Activated naive CD8-positive, alpha-beta T cell treated with anti-CD3 and anti-CD28 coated beads, Interleukin-2, amount 50 U/mL, for 24 hours (primary cell): ENCODE measurements around the gene CHIC1.
"Not testable (repeated sequence)": the region's sequence is repeated elsewhere in the genome, so short reads cannot be mapped to it uniquely, and the experiment has no call there.

ENCODE experiments used
- ATAC-seq: fragments of 150-1000 bp; cut with Tn5 transposase; one replicate; pipeline ENCODE4 v1.10.0; 2021
- DNase-seq: peaks from one replicate; pipeline ENCODE4 v3.0.0; 2021
- H3K27ac Mint-ChIP-seq: one replicate; pipeline ENCODE4 v1.8.0; 2021; ENCODE audit warnings: mild to moderate bottlenecking, mixed read lengths
- H3K27me3 Mint-ChIP-seq: one replicate; pipeline ENCODE4 v1.8.0; 2021; ENCODE audit warnings: mixed read lengths
- H3K36me3 Mint-ChIP-seq: one replicate; pipeline ENCODE4 v1.8.0; 2021; ENCODE audit warnings: low read depth, mixed read lengths
- H3K4me1 Mint-ChIP-seq: one replicate; pipeline ENCODE4 v1.8.0; 2021; ENCODE audit warnings: mixed read lengths
- H3K4me3 Mint-ChIP-seq: one replicate; pipeline ENCODE4 v1.8.0; 2021; ENCODE audit warnings: mild to moderate bottlenecking, moderate library complexity, mixed read lengths
- H3K9me3 Mint-ChIP-seq: one replicate; pipeline ENCODE4 v1.8.0; 2021; ENCODE audit warnings: mixed read lengths

Gene CHIC1

DNA sequence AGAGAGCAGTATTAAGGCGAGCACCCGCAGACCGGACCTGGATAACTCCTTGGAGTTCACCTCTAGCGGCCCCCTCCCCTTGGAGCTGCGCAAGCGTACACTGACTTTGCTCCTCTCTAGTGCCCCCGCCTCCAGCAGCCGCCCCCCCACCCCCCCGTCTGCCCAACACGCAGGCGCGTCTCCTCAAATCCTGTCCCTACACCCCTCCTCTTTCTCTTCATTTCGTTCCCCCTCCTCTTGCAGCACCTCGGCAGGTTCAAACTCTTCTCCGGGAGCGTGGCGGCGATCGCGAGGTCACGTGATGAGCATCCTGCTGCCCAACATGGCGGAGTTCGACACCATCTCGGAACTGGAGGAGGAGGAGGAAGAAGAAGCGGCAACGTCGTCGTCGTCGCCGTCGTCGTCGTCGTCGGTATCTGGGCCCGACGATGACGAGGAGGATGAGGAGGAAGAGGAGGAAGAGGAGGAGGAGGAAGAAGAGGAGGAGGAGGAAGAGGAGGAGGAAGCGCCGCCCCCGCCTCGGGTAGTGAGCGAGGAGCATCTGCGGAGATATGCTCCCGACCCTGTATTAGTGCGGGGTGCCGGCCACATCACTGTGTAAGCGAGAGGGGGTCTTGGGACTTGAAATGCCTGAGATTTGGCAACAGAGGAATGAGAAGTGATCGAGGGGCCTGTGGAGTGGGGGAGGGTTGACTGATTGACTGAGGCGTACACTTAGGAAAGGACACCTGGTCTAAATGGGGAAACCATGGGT is at the start of gene CHIC1:
Gene CHIC1, plus strand, starts transcription at position 214 of the 754 bp plus-strand sequence. Its CDS starts 88 bp downstream, at position 302.
- peak within 1 kb of the TSS; percentile 92 for H3K27ac Mint-ChIP-seq
- ATAC-seq, result peak; percentile 71
- H3K4me3 Mint-ChIP-seq, result peak within 1 kb of the TSS; percentile 89
- H3K27me3 Mint-ChIP-seq, result no peaks in the 10 kb centered on the region
- H3K36me3 Mint-ChIP-seq, result peaks cover 1% of the 10 kb centered on the region
- no peaks in the 10 kb centered on the region for H3K9me3 Mint-ChIP-seq
- DNase-seq, result peak; percentile 67
- peaks cover 26% of the 10 kb centered on the region for H3K4me1 Mint-ChIP-seq

DNA sequence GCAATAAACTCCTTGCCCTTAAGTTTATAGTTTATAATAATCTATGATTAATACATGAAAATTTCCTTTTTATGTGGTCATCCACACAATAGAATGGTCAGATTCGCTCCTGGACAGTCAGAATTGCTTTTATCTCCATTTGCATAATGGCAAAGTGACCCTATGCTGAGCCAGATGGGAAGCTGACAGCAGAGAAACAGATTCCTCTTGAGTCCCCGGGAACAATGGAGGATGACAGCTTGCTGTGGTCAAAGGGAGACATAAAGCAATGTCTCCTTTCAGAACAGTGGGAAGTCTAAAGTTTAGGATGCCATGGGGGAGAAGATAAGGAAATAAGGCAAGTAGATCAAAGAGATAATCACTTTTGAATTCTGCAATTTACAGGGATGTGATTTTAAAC is 40.2 kb upstream of the CHIC1 start:
- H3K27ac Mint-ChIP-seq, H3K36me3 Mint-ChIP-seq, H3K4me1 Mint-ChIP-seq, H3K27me3 Mint-ChIP-seq, DNase-seq, H3K4me3 Mint-ChIP-seq, ATAC-seq: not testable (repeated sequence)
- peaks cover 13% of the 10 kb centered on the region for H3K9me3 Mint-ChIP-seq

DNA sequence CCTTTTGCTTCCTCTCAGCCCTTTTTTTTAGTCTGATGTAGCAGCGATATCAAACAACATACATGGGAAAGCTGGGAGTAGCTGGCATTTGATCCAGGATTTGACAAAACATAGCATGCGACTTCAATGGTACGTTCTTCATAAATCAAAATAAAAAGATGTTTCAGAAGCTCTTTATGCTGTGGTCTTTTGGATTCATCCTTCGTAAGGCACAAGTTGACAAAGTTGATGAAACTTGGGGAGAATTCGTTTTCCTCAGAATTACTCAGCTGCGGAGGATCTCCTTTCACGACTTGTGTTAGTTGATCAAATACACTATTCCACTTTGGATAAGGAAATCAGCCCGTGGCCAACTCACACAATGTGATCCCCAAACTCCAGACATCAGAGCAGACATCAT is 38.1 kb upstream of the CHIC1 start:
- H3K4me3 Mint-ChIP-seq, result no peak overlapping the region
- peaks cover 13% of the 10 kb centered on the region for H3K9me3 Mint-ChIP-seq
- no peaks in the 10 kb centered on the region for H3K27me3 Mint-ChIP-seq
- ATAC-seq (no peak), DNase-seq (no peak)
- H3K36me3 Mint-ChIP-seq, result no peaks in the 10 kb centered on the region
- no peak overlapping the region for H3K27ac Mint-ChIP-seq
- no peaks in the 10 kb centered on the region for H3K4me1 Mint-ChIP-seq

DNA sequence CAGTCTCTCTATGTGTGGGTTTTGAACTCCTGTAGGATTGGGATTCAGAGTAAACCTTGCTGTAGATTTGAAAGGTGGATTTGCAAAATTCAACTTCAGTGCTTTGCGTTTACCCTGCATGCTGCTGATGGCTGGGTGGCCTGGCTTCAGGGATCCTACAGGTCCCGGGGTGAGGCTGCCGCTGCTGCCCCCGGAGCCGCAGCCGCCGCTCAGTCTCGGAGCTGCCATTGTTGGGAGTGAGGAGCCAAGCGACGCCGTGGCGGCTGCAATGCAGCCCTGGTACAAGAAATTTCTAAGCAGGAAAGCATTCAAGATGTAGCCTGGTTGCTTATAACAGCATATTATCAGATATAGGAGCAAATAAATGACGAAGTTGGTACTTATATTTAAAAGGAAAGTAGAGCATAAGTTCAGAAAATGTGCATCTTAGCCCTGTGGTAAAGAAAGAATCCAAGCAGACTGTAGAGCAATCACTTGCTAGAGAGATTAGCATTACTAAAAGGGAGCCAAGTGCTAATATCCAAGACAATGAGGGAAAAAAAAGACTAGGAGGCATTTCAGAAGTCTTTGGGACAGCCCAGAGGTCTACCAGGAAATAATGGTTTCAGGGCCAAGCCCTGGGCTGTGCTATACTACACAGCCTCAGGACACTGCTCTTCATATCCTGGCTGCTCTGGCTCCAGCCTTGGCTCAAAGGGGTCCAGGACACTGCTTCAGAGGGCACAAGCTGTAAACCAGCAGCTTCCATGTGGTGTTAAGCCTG is 36.9 kb upstream of the CHIC1 start:
- Mint-ChIP-seq H3K27me3 (no peaks in the 10 kb centered on the region), H3K4me3 (no peak overlapping the region), H3K36me3 (peaks cover under 1% of the 10 kb centered on the region), H3K27ac (no peak overlapping the region), H3K4me1 (no peaks in the 10 kb centered on the region), H3K9me3 (peaks cover 20% of the 10 kb centered on the region)
- DNase-seq, result no peak
- no peak for ATAC-seq

DNA sequence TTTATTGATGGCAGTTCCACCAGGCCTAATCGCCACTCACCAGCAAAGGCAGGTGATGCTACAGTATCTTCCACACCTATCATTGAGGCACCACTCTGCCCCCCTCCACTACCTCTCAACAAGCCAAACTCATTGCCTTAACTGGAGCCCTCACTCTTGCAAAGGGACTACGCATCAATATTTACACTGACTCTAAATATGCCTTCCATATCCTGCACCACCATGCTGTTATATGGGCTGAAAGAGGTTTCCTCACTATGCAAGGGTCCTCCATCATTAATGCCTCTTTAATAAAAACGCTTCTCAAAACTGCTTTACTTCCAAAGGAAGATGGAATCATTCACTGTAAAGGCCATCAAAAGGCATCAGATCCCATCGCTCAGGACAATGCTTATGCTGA is 31.3 kb upstream of the CHIC1 start:
- Mint-ChIP-seq H3K9me3 (peaks cover 40% of the 10 kb centered on the region), H3K36me3 (peaks cover 12% of the 10 kb centered on the region)
- not testable (repeated sequence) for H3K27me3 Mint-ChIP-seq, H3K4me3 Mint-ChIP-seq, H3K4me1 Mint-ChIP-seq, DNase-seq, ATAC-seq, H3K27ac Mint-ChIP-seq

DNA sequence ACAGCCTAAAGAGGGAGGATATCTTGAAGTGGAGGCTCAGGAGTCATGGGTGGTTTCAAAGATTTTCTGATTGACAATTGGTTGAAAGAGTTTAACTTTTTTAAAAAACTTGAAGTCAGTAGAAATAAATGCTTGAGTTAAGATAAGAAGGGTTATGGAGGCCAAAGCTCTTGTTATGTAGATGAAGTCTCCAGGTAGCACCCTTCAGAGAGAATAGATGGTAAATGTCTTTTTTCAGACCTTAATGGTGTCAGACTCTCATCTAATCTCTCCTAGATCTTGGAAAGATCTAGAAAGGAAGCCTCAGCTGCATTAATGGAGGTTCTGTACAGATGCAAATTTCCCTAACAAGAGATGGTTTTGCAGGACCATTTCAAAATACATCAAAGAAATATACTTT is 6.8 kb upstream of the CHIC1 start:
- peaks cover 7% of the 10 kb centered on the region for H3K4me1 Mint-ChIP-seq
- H3K4me3 Mint-ChIP-seq, result no peak overlapping the region
- ATAC-seq (no peak), DNase-seq (no peak)
- no peak overlapping the region for H3K27ac Mint-ChIP-seq
- H3K36me3 Mint-ChIP-seq, result peaks cover 1% of the 10 kb centered on the region
- H3K9me3 Mint-ChIP-seq, result no peaks in the 10 kb centered on the region
- H3K27me3 Mint-ChIP-seq, result no peaks in the 10 kb centered on the region

DNA sequence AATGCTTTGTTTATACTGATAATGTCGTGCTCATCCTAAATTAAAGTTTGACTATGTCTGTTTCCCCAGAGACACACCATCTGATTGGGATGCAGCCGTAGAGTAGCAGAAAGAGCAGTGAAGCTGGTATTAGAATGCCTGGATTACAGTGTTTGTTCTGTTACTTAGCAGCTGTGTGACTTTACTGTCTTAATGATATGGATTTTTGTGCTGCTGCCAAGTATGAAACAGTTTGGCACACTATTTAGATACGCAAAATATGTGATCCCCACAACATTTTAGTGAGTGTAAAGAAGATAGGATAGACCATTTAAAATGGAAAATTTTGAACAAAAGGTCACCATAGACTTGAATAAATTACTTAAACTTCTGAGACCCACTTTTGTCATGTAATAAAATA is 1.2 kb upstream of the CHIC1 start:
- Mint-ChIP-seq H3K9me3 (no peaks in the 10 kb centered on the region), H3K4me3 (peak overlapping the region; percentile 89), H3K27ac (no peak overlapping the region), H3K36me3 (peaks cover 1% of the 10 kb centered on the region), H3K4me1 (peaks cover 26% of the 10 kb centered on the region), H3K27me3 (no peaks in the 10 kb centered on the region)
- no peak for DNase-seq
- ATAC-seq, result no peak

DNA sequence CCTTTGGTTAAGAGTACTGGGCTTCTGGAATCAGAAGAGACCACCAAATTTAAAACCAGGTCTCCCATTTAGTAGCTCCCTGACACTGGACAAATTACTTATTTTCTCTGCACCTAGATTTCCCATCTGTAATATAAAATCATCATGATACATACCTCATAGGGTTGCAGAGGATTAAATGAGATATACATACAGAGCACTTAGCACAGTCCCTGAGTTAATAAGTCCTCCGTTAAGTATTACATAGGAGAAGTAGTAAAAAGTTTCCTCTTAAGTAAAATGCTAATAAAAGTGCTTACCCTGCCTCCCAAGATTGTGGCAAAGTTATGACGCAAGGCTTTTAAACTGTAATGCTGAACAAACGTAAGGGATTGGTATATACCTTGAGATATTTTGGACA is 539 bp upstream of the CHIC1 start:
- DNase-seq, result no peak
- no peak for ATAC-seq
- H3K36me3 Mint-ChIP-seq, result peaks cover 1% of the 10 kb centered on the region
- H3K4me1 Mint-ChIP-seq, result peaks cover 26% of the 10 kb centered on the region
- no peaks in the 10 kb centered on the region for H3K9me3 Mint-ChIP-seq
- no peaks in the 10 kb centered on the region for H3K27me3 Mint-ChIP-seq
- H3K4me3 Mint-ChIP-seq, result peak overlapping the region; percentile 89
- H3K27ac Mint-ChIP-seq, result peak overlapping the region; percentile 92

DNA sequence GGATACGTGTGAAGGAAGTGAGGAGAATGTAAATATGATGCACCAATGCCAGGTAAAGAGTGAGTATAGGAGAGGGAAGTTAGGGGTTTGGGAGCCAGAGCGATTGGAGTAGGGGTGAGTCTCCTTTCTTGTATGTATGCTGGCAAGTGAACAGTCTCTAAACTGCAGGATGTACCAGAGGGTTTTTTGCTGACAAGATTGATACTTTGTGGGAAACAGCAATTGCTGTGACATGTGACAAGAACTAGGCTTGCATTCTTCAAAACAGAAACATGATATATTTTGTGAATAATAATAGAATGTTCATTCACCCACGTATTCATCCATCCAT is 706 bp downstream of the CHIC1 start:
- DNase-seq (no peak), ATAC-seq (no peak)
- peaks cover 26% of the 10 kb centered on the region for H3K4me1 Mint-ChIP-seq
- H3K4me3 Mint-ChIP-seq, result peak overlapping the region; percentile 89
- H3K36me3 Mint-ChIP-seq, result peaks cover 1% of the 10 kb centered on the region
- H3K27ac Mint-ChIP-seq, result peak overlapping the region; percentile 92
- no peaks in the 10 kb centered on the region for H3K9me3 Mint-ChIP-seq
- no peaks in the 10 kb centered on the region for H3K27me3 Mint-ChIP-seq

DNA sequence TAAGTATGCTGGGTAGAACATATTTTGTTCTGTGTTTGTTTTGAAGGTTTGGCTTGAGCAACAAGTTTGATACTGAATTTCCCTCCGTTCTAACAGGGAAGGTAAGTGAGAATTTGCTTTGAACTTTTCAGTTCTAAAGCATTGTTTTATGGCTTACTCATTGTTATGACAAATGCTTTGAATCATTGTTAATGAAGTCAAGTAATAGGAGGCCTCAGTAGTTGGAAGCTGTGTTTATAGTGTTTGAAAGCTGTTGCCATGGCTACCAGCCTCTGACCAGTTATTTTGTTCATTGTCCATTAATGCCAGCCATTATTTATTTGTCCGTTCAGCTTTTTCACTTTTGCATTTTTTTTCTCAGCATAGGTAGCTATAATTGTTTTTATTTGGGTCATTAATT is 14.4 kb downstream of the CHIC1 start:
- Mint-ChIP-seq H3K9me3 (peaks cover 7% of the 10 kb centered on the region), H3K4me1 (peaks cover 21% of the 10 kb centered on the region), H3K27me3 (no peaks in the 10 kb centered on the region), H3K27ac (no peak overlapping the region), H3K4me3 (no peak overlapping the region), H3K36me3 (peaks cover 14% of the 10 kb centered on the region)
- DNase-seq (no peak), ATAC-seq (no peak)

DNA sequence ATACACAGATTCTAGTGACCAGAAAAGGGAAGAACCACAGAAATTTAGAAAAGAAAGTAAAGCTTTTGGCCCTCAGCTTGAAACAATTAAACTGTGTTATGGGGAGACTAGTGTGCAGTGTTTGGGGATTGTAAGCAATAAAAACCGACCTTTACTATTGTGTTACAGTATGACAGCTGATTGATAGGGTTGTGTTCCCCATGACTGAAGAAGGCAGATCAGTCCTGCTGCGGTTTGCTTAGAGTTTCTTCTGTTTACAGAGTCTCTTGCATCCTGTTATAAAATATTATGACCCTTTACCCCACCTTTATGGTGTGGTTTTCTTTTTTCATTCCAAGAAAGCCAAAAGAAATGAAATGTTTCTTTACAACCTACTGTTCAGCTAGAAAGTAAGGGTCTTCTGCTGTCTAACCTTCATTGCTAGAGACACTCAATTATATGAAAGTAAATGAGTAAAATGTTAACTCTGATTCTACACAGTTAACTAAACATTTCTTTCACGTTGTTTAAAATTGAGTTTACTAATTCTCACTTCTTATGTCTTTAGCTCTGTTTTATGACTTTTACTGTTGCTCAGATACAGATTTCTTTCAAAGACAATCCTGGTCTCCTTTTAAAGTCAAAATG is 18.1 kb downstream of the CHIC1 start:
- DNase-seq, result no peak
- H3K36me3 Mint-ChIP-seq, result peaks cover 4% of the 10 kb centered on the region
- H3K9me3 Mint-ChIP-seq, result no peaks in the 10 kb centered on the region
- no peaks in the 10 kb centered on the region for H3K27me3 Mint-ChIP-seq
- peaks cover 19% of the 10 kb centered on the region for H3K4me1 Mint-ChIP-seq
- no peak overlapping the region for H3K27ac Mint-ChIP-seq
- ATAC-seq, result no peak
- H3K4me3 Mint-ChIP-seq, result no peak overlapping the region

DNA sequence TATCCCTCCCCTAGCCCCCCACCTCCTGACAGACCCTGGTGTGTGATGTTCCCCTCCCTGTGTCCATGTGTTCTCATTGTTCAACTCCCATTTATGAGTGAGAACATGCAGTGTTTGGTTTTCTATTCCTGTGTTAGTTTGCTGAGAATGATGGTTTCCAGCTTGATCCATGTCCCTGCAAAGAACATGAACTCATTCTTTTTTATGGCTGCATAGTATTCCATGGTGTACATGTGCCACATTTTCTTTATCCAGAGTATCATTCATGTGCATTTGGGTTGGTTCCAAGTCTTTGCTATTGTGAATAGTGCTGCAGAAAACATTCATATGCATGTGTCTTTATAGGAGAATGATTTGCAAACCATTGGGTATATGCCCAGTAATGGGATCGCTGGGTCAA is 34.8 kb downstream of the CHIC1 start:
- H3K4me1 Mint-ChIP-seq, H3K9me3 Mint-ChIP-seq, H3K27ac Mint-ChIP-seq, DNase-seq, ATAC-seq, H3K27me3 Mint-ChIP-seq, H3K4me3 Mint-ChIP-seq: not testable (repeated sequence)
- H3K36me3 Mint-ChIP-seq, result peaks cover 41% of the 10 kb centered on the region

DNA sequence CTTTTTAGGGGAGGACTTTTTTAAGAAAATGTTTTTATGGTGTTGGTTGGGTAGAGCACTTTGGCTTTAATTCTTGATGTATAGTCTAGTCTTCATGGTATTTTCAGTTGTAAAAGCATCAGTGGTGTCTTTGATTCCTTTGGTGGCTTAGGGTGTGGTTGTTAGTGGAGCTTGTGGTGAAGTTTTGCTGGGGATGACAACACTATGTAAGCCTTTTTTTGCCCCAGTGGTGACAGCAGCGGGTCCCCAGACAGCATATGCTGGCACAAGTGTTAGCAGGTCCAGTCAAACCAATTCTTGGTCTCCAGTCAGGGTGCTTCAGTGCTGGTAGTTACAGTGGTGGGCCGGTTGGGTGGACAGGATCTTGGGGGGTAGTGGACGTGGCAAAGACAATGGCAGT is 52.0 kb downstream of the CHIC1 start:
- Mint-ChIP-seq H3K9me3 (peaks cover 16% of the 10 kb centered on the region), H3K36me3 (peaks cover 39% of the 10 kb centered on the region), H3K27ac (no peak overlapping the region), H3K4me1 (peaks cover 15% of the 10 kb centered on the region), H3K27me3 (no peaks in the 10 kb centered on the region), H3K4me3 (no peak overlapping the region)
- DNase-seq (no peak), ATAC-seq (no peak)

DNA sequence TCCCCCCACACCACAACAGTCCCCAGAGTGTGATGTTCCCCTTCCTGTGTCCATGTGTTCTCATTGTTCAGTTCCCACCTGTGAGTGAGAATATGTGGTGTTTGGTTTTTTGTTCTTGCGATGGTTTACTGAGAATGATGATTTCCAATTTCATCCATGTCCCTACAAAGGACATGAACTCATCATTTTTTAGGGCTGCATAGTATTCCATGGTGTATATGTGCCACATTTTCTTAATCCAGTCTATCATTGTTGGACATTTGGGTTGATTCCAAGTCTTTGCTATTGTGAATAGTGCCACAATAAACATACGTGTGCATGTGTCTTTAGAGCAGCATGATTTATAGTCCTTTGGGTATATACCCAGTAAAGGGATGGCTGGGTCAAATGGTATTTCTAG is 78.7 kb downstream of the CHIC1 start:
- not testable (repeated sequence) for H3K27me3 Mint-ChIP-seq, H3K4me3 Mint-ChIP-seq, DNase-seq, H3K27ac Mint-ChIP-seq, H3K4me1 Mint-ChIP-seq, ATAC-seq
- Mint-ChIP-seq H3K36me3 (peaks cover 60% of the 10 kb centered on the region), H3K9me3 (peaks cover 31% of the 10 kb centered on the region)

DNA sequence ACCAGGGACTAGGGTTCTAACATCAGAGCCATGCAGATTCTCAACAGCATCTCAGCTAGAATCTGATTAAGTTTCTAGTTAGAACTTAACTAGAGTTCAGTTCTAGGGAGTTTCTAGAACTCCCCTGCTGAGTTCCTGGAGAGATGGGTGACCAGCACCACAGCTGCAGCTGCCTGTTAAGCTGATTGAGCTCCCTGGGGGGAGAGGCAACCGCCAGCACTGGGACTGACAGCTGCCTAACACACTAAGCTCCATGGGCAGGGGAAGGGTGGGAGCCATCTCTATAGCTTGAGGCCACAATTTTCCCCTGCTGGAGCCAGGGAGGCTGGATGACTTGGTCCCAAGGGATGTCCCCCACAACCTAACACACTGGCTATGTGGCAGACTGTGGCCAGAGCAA is 84.2 kb downstream of the CHIC1 start:
- Mint-ChIP-seq H3K27me3 (no peaks in the 10 kb centered on the region), H3K27ac (no peak overlapping the region), H3K36me3 (peaks cover 28% of the 10 kb centered on the region), H3K9me3 (peaks cover 6% of the 10 kb centered on the region), H3K4me1 (no peaks in the 10 kb centered on the region), H3K4me3 (no peak overlapping the region)
- no peak for ATAC-seq
- no peak for DNase-seq
